HuH-7.5 (cell line): ENCODE data around the gene EPHA6.

ENCODE experiments used
- DNase-seq: peaks from one replicate; pipeline ENCODE4 v3.0.0; 2011; ENCODE audit warnings: low spot score

The EPHA6 gene

DNA sequence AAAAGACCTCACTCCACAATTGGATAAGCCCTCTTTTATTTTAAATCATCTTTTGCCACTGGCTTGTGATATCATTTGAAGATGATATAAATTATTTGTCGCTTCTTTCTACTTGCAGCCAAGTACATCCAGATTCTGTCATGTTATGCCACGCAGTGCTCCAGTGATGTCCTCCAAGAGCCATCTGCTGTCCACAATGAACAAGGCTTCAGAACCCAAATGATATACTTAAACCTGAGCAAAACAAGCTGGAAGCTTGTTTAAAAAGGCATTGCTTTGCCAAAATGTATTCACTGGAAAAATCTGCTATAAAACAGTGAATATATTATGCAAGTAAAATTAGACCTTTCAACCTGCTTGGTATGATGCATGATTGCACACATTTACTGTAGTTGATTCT lies 891.4 kb downstream of the EPHA6 start:
- DNase-seq = no peak

DNA sequence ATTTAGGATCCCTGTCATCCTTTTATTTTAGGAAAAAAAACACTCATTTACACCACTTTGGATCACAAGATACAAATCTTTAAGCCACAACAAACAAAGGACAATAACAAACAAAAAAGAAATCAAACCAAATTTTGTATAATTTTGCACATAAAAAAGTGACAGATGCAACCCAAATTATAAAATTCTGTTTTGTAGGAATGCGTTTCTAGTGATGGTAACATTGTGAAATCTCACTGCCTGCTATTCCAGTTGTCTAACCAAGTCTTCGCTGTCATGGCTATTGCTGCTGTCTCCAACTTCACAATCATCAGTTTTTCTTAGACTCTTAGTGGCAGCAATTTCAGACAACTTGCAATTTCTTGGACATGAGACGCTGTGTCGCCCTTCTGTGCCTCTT lies 891.8 kb downstream of the EPHA6 start:
- no peak for DNase-seq

DNA sequence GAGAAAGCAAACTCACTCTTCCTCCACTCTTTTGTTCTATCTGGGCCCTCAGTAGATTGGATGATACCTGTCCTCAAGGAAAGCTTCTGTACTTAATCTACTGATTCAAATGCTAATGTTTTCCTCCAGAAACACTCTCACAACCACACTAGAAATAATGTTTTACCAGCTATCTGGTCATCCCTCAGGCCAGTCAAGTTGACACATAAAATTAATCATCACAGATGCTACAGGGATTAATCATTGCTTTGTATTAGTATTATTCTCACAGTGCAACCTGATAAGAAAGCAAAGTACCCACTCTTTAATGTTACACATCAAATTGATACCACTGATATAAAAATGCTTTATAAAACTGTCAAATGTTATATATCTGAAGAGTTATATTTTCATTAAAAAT lies 897.3 kb downstream of the EPHA6 start:
- no peak for DNase-seq

DNA sequence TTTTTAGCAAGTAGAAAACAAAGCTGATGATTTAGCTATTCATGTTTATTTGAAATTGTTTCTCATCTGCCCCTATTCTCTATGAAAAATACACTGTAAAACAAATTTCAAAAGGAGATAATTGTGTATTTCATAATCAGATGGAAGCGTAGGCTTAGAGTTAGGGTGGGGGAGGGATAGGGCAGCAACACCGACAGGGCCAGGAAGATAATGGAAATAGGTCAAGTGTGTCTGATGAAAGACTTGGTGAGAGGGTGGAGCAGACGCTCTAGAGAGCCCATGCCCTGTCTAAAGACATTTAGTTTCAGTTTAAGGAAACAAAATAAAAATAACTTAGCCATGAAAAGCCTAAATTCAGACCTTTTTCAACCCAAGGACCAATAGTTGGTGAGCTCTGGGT lies 898.5 kb downstream of the EPHA6 start:
- no peak for DNase-seq

DNA sequence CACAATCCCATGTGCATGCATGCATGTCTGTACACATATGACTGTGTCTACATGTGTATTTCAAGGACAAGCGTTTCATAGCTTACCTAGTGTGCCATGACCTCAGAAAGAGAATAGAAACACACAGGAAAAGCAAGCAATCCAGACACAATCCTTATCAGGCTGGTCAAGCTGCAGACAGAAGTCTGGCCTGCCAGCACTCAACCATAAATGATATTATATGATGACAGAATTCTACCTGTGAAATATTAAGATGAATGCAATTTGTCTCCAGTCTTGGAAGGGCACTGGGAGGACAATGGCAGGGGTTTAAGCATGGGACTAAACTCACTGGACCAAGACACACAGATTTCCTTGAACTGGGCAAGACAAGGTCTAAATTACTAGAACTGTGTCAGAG lies 899.2 kb downstream of the EPHA6 start:
- DNase-seq = no peak

DNA sequence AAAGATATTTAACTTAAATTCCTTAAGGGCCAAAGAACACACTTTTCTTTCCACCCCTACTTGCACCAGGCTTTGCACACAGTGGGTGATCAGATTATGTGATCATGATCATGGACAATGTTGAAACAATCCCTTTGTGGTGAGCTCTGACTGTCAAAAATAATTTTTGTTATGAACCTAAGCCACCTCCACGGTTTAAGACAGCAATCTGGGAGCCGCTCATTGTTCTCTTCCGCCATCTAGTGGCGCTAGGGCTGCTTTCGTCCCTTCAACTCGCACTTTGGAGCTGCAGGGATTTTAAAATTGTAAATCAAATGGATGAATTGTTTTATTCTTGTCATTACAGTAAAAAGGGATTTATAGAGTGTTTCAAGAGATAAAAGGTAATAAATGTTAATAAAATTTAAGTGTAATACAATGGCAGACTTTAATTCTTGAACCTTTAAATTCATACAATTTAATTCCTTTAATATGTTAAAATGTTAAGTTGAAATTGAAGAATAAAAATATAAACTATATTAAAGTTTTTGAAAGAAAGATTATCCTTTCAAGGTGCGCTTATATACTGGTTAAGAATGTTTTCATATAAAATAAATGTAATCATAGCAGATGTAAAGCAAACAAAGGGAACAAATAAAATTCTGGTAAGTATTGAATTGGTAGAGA lies 904.9 kb downstream of the EPHA6 start:
- DNase-seq = peak; percentile 22

DNA sequence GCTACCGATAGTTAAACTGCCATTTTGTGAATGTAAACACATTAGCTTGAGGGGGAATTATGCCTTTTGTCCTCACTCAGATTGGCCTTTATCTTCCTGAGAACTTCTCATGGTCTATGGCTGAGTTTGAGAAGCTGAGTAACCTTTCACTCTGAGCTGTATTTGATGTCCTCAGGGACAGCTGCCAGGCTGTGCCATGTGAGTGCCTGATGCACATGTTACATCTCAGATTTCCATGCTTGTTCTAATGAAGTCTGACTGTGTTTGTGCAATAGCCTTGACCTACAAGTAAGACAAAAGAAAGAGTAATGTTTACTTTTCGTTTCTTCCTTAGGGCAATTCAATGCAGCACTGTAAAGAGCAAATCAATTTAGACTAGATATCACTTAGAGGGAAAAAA lies 906.0 kb downstream of the EPHA6 start:
- no peak for DNase-seq

DNA sequence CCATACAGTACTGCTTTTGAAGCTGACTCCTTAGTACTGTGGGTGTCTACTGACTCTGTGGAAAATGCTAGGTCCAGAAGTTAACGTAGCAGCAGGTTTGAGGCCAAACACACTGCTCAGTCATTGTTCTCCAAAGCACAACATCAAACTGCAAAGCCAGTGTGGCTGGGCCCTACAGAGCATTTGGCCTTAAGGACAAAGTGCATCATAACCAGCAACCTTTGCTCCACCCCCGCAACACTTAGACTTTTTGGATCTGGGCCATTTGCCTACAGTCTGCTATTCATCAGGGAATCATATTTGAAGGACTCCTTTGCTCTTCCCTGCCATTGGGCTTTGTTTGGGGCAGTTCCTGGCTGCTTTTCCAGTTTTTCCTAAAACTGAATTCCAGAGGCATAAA lies 907.1 kb downstream of the EPHA6 start:
- no peak for DNase-seq

DNA sequence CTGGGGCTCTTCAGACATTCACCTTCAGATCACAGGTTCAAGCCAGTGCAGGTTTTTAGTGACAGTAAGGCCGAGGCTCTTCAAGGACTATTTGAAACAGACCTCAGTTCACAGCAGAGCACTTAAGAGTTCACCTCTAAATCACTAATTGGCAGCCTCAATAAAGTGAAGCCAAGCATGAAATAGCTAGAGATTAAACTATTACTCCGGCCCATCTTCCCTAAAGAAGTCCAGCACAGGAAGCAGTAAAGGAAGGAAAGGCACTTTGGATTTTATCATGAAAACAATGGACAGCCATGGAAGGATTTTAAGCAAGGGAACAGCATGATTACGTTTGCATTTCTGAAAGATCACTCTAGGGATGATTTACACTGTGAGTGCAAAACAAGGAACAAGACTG lies 922.5 kb downstream of the EPHA6 start:
- DNase-seq = no peak

DNA sequence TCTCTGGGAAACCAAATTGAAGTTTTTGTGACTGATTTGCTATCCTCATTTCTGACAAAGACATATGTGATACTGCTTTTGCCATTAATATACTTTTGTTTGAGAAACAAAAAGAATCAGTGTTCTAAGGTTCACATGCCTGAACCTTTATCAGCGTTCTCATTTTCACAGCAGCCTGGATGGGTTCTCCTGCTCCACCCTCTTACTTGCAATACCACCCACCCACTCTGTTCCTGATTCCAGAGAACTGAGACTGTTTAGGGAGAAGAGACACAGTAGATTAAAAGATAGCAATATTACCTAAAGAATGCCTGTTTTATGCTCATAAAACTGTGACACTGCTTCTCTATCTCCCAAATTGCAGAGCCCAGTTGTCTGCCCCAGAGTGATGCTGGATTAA lies 924.4 kb downstream of the EPHA6 start:
- no peak for DNase-seq

DNA sequence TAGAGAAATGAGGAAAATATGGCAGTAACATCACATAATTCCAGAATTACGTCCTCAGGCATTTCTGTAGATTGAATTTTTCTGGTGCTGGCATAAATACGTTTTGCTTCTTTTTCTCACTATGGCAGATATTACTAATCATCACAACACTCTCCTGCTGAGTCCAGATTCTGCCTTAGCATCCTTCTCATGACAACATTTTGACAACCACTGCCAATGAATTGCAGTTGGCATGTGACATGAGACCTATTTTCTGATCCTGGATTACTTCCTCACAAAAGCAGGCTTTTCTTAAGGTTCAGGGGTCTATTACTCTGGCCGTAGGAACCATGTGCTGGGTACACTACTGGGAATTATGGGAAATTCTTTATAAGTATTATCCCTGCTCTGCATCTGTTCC lies 927.6 kb downstream of the EPHA6 start:
- no peak for DNase-seq

DNA sequence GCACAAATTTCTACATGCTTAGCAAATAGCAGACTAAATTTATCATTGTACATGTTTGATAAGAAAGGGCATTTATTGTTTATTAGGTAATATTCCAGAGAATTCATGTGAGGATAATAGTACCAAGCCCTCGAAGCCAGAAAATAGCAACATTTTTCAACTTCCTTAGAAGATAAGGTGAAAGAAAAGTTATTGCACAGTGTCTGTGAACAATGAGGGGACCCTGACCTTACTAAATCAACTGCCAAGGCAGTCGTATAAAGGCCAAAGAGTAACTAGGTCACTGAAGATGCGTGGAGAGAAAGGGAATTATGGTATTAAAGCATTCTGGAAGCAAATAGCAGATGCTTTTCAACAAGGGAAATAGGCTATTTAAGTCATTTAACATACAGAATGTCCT lies 929.9 kb downstream of the EPHA6 start:
- no peak for DNase-seq

DNA sequence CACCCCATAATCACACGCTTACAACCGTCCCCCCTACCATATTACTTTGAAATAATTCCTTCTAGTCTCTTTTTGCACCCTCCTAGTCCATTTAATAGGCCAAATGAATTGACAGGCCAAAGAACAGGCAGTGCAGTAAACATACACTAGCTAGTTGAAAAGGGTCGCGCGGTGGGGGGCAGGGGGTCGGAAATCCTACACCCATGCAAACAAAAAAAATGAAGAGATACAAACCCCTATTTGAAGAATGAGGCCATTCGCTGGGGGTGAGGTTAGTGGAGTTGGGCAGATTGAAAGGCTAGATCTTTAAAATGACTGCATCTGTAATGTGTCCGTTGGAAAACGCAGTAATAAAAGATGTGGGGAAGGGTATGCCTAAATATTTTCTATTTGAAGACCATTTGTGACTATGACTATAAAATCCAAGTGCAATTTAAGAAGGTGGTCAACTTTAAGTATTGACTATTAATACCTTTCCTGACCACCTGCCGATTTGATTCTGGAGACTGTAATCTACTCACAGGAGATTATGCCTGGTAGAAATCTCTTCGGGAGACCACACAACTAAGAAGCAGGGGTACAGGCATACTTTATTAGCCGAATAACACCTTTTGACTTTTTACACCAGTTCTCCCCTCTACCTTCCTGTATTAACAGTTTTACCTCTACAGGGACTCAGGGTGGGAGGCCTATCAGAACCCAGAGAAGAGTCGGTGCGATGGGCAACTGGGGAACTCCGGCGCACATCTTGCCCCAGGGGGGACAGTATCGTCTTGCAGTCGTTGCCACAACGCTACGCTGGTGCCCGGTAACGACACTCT lies 949.4 kb downstream of the EPHA6 start:
- no peak for DNase-seq

DNA sequence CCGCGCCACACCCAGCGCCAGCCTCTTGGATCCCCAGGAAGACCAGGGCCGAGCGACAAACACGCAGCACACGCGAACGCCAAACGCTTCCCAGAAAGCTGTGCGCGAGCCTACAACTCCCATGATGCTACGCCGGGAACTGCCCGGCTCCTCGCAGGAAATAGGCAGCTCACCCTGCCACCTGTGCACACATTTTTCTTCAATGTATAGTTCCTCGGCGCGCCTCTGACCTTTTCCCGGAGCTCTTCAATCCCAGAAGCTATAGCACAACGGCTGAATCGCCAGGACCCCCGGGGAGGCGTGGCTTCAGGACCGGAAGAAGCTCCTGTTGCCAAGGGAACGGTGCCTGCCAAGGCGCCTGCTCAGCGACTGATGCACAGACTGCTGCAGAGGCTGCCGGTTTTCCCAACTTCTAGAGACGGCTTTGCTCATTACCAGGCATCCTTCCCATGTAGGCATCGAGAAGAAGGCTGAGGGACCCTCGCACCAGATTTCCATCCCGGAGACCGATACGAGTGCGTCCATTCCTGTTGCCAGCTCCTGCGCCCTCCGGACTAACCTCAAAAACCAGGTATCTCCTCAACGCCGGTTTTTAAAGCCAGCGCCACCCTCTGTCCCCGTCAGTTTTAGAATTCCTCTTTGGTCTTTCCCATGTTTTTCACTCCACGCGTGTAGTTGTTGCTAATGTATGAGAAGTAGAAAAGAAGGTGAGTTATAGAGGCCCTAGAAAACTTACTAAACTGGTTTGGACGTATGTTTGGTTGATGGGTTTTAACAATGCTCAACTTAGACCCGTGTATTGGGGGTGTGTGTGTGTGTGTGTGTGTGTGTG lies 950.2 kb downstream of the EPHA6 start, which contains the start of gene ARL6:
Gene ARL6, plus strand, starts transcription at position 352 of the 832 bp plus-strand sequence. CDS start 3,350 bp downstream, outside the sequence.
- DNase-seq = peak; percentile 61

DNA sequence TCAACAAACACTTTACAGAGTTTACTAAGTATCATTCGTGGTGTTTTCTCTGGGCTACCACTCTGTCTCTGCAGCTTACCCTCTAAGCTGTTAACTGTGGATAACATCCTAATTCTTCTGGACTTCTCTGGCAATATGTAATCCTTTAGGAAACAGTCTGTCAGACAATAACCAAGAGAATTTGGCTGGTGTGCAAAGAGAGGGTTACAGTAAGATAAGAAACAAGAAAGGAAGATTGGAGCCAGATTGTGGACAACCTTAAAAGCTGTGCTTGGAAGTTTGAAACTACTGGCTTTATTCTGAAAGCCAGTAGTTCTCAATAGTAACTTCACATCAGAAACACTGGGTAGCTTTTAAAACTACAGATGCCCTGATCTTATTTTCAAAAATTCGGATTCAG lies 950.9 kb downstream of the EPHA6 start:
- DNase-seq = no peak

DNA sequence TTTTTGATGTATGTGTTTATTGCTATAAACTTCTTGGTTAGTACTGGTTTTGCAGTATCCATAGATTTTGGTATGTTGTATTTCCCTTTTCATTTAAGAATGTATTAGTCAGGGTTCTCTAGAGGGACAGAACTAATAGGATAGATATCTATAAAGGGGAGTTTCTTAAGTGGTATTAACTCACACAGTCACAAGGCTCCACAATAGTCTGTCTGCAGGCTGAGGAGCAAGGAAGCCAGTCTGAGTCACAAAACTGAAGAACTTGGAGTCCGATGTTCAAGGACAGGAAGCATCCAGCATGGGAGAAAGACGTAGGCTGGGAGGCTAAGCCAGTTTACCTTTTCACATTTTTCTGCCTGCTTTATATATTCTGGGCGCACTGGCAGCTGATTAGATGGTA lies 958.5 kb downstream of the EPHA6 start:
- DNase-seq = no peak

DNA sequence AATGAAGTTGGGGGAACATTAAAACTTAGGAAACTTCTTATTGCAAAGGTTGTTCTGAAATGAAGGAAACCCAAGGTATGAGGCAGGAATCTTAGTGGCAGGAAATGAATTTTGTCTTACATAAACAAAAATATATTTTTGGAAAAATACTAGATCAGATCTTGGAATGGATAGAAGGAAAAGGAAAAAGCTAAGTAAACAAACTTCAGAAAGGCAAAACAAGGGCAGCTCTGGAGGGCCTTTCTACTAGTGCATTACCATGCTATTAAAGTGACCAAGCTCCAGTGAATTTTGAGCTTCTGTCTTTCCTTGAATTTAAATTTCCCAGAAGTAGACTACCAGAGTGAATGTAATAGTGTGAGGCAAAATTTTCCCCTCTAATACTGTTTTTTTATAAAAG lies 963.8 kb downstream of the EPHA6 start:
- no peak for DNase-seq

DNA sequence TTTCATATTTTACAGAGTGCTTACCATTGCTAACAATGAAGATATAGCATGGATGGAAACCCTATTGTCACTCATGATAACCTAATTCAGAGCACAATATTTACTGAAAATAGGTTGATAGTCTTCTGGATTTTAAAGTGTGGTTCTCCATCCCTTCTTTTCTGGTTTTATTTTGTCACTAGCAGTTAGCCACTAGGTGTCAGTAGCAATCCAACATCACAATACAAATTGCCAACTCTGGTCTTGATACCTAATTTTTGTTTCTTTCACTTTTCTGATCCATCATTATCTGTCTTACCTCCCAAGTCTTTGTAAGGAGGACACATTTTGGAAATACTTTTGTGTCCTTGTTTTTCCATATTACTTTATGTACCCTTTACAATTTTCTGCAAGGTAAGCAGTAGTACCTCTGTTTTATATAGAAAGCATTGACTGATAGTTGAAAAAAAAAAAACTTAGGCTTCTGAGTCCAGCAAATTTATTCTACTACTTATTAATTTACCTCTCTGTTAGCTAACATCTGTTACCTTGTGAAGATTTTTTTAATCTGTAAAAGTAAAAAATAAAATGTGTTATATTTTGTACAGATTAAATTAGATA lies 979.1 kb downstream of the EPHA6 start:
- no peak for DNase-seq

DNA sequence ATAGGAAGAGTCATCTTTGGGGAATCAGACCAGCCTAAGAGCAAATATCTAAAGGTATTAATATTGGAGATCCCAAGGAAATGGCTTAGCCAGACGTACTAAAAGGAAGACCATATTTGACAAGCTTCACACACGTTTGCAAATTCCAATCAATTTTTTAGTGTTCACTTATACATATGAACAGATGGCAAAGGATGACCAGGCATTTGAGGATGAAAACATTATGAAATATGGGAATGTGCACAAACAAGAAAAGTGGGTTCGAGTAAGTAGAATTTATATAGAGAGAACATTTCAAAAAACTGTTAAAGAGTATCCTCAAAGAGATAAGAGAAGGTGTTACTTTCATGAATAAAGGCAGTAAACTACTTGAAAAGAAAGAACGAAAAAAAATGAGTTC lies 981.6 kb downstream of the EPHA6 start:
- DNase-seq = no peak
